Thoracic aorta (tissue), 2 donors: Measurements from ENCODE around the gene REV3L. TPM values are rescaled to one million over a fixed set of nuclear protein-coding genes. Genes with fewer than 3 reads are reported as not detected.
"Not testable (repeated sequence)": the region's sequence is repeated elsewhere in the genome, so short reads cannot be mapped to it uniquely, and the experiment has no call there.

ENCODE experiments used
- ATAC-seq: fragments of 150-250 bp; one replicate; pipeline ENCODE4 v1.8.0; 2017; ENCODE audit warnings: low read depth; ENCODE audit not compliant: insufficient number of reproducible peaks, low FRiP score
- DNase-seq: peaks from one replicate; pipeline ENCODE4 v3.0.0-alpha.2; 2020; ENCODE audit warnings: low spot score
- H3K27ac ChIP-seq, 2 donors: fragments of 200-600 bp; sonication (generic); 1 replicate in 1 of 2; 2 replicates in 1 of 2; pipeline ENCODE4 v1.5.1; 2016; ENCODE audit warnings: mild to moderate bottlenecking in 2 of 2, moderate library complexity in 2 of 2
- H3K27me3 ChIP-seq: fragments of 200-600 bp; sonication (generic); replicated peaks from 2 replicates; pipeline ENCODE4 v1.6.0; 2016; ENCODE audit warnings: mild to moderate bottlenecking; ENCODE audit not compliant: insufficient read depth
- H3K36me3 ChIP-seq: fragments of 200-600 bp; sonication (generic); one replicate; pipeline ENCODE4 v1.5.1; 2016
- H3K4me1 ChIP-seq, 2 donors: fragments of 200-600 bp; sonication (generic); 1 replicate in 1 of 2; 2 replicates in 1 of 2; pipeline versions ENCODE4 v1.5.1 to v1.6.0; 2016; ENCODE audit warnings: low read depth in 2 of 2, mild to moderate bottlenecking in 1 of 2; ENCODE audit not compliant: control insufficient read depth in 1 of 2
- H3K4me3 ChIP-seq: fragments of 200-600 bp; sonication (generic); 2 replicates; pipeline ENCODE4 v1.5.1; 2016; ENCODE audit warnings: mild to moderate bottlenecking
- H3K9me3 ChIP-seq: fragments of 200-600 bp; sonication (generic); 2 replicates; pipeline ENCODE4 v1.5.1; 2016
- CTCF ChIP-seq: fragments of 200-600 bp; sonication (generic); IDR thresholded peaks from one replicate; pipeline ENCODE4 v1.5.1; 2019; ENCODE audit warnings: antibody characterized with exemption
- total RNA-seq, 2 donors: library from RNA; depleted of rRNA; stranded (reverse); fragments of >200 nt; gene quantifications; one replicate each; pipeline versions ENCODE4 v1.1.0 to v1.2.3, GENCODE V29; 2016

The REV3L gene
- total RNA-seq, 2 donors from 2014 or later: 25.6 to 59.8 TPM

GRCh38 chr6:111521497-111522270 is 38.7 kb upstream of the REV3L start:
- TF ChIP-seq CTCF: no peak
- no peak for ATAC-seq
- DNase-seq: no peak
- no peak overlapping the region for H3K27ac ChIP-seq
- H3K9me3 ChIP-seq: no peaks in the 10 kb centered on the region
- no peaks in the 10 kb centered on the region for H3K27me3 ChIP-seq
- no peak overlapping the region for H3K4me3 ChIP-seq
- H3K36me3 ChIP-seq: no peaks in the 10 kb centered on the region
- no peaks in the 10 kb centered on the region for H3K4me1 ChIP-seq

GRCh38 chr6:111520524-111520923 is 37.5 kb upstream of the REV3L start:
- DNase-seq (no peak), ATAC-seq (no peak)
- H3K27me3 ChIP-seq: no peaks in the 10 kb centered on the region
- no peaks in the 10 kb centered on the region for H3K36me3 ChIP-seq
- no peaks in the 10 kb centered on the region for H3K4me1 ChIP-seq
- no peak for TF ChIP-seq CTCF
- H3K27ac ChIP-seq: no peak overlapping the region
- H3K4me3 ChIP-seq: no peak overlapping the region
- H3K9me3 ChIP-seq: no peaks in the 10 kb centered on the region

GRCh38 chr6:111517965-111518364 is 34.9 kb upstream of the REV3L start:
- ATAC-seq: no peak
- Histone ChIP-seq H3K4me1 (no peaks in the 10 kb centered on the region), H3K9me3 (no peaks in the 10 kb centered on the region), H3K27me3 (no peaks in the 10 kb centered on the region), H3K27ac (no peak overlapping the region), H3K36me3 (no peaks in the 10 kb centered on the region), H3K4me3 (no peak overlapping the region)
- no peak for DNase-seq
- no peak for TF ChIP-seq CTCF

- Histone ChIP-seq H3K4me1 (no peaks in the 10 kb centered on the region), H3K27ac (no peak overlapping the region)
- no peak for ATAC-seq
Observed at GRCh38 chr6:111515259-111515658, 32.2 kb upstream of the REV3L start.

GRCh38 chr6:111514531-111514930 is 31.5 kb upstream of the REV3L start:
- ATAC-seq, DNase-seq, H3K36me3 ChIP-seq, H3K27ac ChIP-seq, H3K9me3 ChIP-seq, H3K27me3 ChIP-seq, H3K4me3 ChIP-seq, H3K4me1 ChIP-seq: not testable (repeated sequence)

More at GRCh38 chr6:111515259-111515658, 32.2 kb upstream of the REV3L start:
- Histone ChIP-seq H3K4me3 (no peak overlapping the region), H3K27me3 (no peaks in the 10 kb centered on the region), H3K36me3 (no peaks in the 10 kb centered on the region), H3K9me3 (no peaks in the 10 kb centered on the region)
- no peak for DNase-seq
- no peak for TF ChIP-seq CTCF

GRCh38 chr6:111507219-111507618 is 24.2 kb upstream of the REV3L start:
- not testable (repeated sequence) for H3K27ac ChIP-seq, H3K4me1 ChIP-seq, H3K27me3 ChIP-seq, H3K4me3 ChIP-seq, ATAC-seq, H3K9me3 ChIP-seq, H3K36me3 ChIP-seq, DNase-seq

GRCh38 chr6:111505498-111505897 is 22.5 kb upstream of the REV3L start:
- not testable (repeated sequence) for DNase-seq, H3K36me3 ChIP-seq, H3K27ac ChIP-seq, H3K4me1 ChIP-seq, H3K9me3 ChIP-seq, ATAC-seq, H3K4me3 ChIP-seq, H3K27me3 ChIP-seq
